ENCODE measurements around the gene GABRA1. TPM values are rescaled to one million over a fixed set of nuclear protein-coding genes. Genes with fewer than 3 reads are reported as not detected.

Gene GABRA1
- polyA plus RNA-seq (ENCODE audit: insufficient read length in 10 of 10): under 1 TPM in 2 of 10 donors, not detected in 8; 0.04 to 0.16 TPM
- long read RNA-seq, donor 1: 0 reads
- long read RNA-seq, donor 2: 0 reads
- long read RNA-seq, donor 3: 0 reads
- long read RNA-seq, donor 4: 0 reads
- long read RNA-seq, donor 5: 0 reads
- long read RNA-seq, donor 6: 0 reads
- long read RNA-seq, donor 7: 0 reads
- long read RNA-seq, donor 8: 0 reads
- long read RNA-seq, donor 9: 0 reads

GRCh38 chr5:161847941-161848391 is at the start of gene GABRA1:
TSS of gene GABRA1 (plus strand) at chr5:161848120. CDS start at chr5:161850811, 2,691 bp downstream.
- peak in 1 of 3 donors; percentile 3 for DNase-seq

GRCh38 chr5:161799316-161799715 is 48.6 kb upstream of the GABRA1 start:
- DNase-seq: no peak

GRCh38 chr5:161804263-161804662 is 43.7 kb upstream of the GABRA1 start:
- no peak for DNase-seq

- peak; percentile 1 to 48 (median 28) for DNase-seq
Observed at GRCh38 chr5:161846746-161847145, 1.2 kb upstream of the GABRA1 start.

GRCh38 chr5:161847447-161847846 is 473 bp upstream of the GABRA1 start:
- no peak for DNase-seq

- DNase-seq: no peak
Observed at GRCh38 chr5:161850491-161850890, 2.6 kb downstream of the GABRA1 start.

GRCh38 chr5:161851691-161852299 is 3.9 kb downstream of the GABRA1 start:
- peak in 1 of 3 donors; percentile 3 for DNase-seq

GRCh38 chr5:161857358-161857757 is 9.4 kb downstream of the GABRA1 start:
- no peak for DNase-seq

- DNase-seq: no peak
Observed at GRCh38 chr5:161863259-161863658, 15.3 kb downstream of the GABRA1 start.

GRCh38 chr5:161863811-161864210 is 15.9 kb downstream of the GABRA1 start:
- no peak for DNase-seq

GRCh38 chr5:161865510-161865909 is 17.6 kb downstream of the GABRA1 start:
- DNase-seq: no peak

- no peak for DNase-seq
Observed at GRCh38 chr5:161889971-161890370, 42.1 kb downstream of the GABRA1 start.

- DNase-seq: no peak
Observed at GRCh38 chr5:161895514-161895913, 47.6 kb downstream of the GABRA1 start.

GRCh38 chr5:161897033-161897432 is 49.1 kb downstream of the GABRA1 start:
- no peak for DNase-seq

GRCh38 chr5:161899590-161899989 is 51.7 kb downstream of the GABRA1 start:
- no peak for DNase-seq

GRCh38 chr5:161900981-161901380 is 53.1 kb downstream of the GABRA1 start:
- DNase-seq: no peak

- no peak for DNase-seq
Observed at GRCh38 chr5:161921781-161922180, 73.9 kb downstream of the GABRA1 start.

- no peak for DNase-seq
Observed at GRCh38 chr5:161924270-161924669, 76.3 kb downstream of the GABRA1 start.

GRCh38 chr5:161925960-161926359 is 78.0 kb downstream of the GABRA1 start:
- DNase-seq: no peak

- DNase-seq: no peak
Observed at GRCh38 chr5:161934486-161934885, 86.6 kb downstream of the GABRA1 start.

GRCh38 chr5:161944974-161945373 is 97.1 kb downstream of the GABRA1 start:
- no peak for DNase-seq

- DNase-seq: no peak
Observed at GRCh38 chr5:161946911-161947310, 99.0 kb downstream of the GABRA1 start.

Measured in muscle of back (tissue), 13 donors.